Measurements from ENCODE around the gene LEPR.

The LEPR gene

GRCh38 chr1:65417729-65418128 is 2.7 kb upstream of the LEPR start:
- no peak for DNase-seq (ENCODE audit: low spot score)
- in situ Hi-C loops (cut with MboI; ENCODE audit: low sequenced_read_pairs, unreplicated experiment), result loop anchor here (25.0 kb wide), 1 partner anchor 820 kb away; no protein-coding TSS in a partner anchor
- no peak for TF ChIP-seq CTCF (IDR thresholded peaks at IDR 0.05; ENCODE audit: borderline replicate concordance, control extremely low read depth, extremely low read depth, insufficient read depth, missing control alignments)

- DNase-seq (ENCODE audit: low spot score), result no peak
- in situ Hi-C loops (cut with MboI; ENCODE audit: low sequenced_read_pairs, unreplicated experiment), result loop anchor here (25.0 kb wide), 1 partner anchor 819 kb away; no protein-coding TSS in a partner anchor
- TF ChIP-seq CTCF (IDR thresholded peaks at IDR 0.05; ENCODE audit: borderline replicate concordance, control extremely low read depth, extremely low read depth, insufficient read depth, missing control alignments), result no peak
Observed at GRCh38 chr1:65418522-65419185, 1.8 kb upstream of the LEPR start.

GRCh38 chr1:65419681-65420589 is 533 bp upstream of the LEPR start:
- no peak for TF ChIP-seq CTCF (IDR thresholded peaks at IDR 0.05; ENCODE audit: borderline replicate concordance, control extremely low read depth, extremely low read depth, insufficient read depth, missing control alignments)
- peak; percentile 99 for DNase-seq (ENCODE audit: low spot score)
- in situ Hi-C loops (cut with MboI; ENCODE audit: low sequenced_read_pairs, unreplicated experiment), result loop anchor here (25.0 kb wide), 1 partner anchor 817 kb away; no protein-coding TSS in a partner anchor

- no peak for TF ChIP-seq CTCF (IDR thresholded peaks at IDR 0.05; ENCODE audit: borderline replicate concordance, control extremely low read depth, extremely low read depth, insufficient read depth, missing control alignments)
- in situ Hi-C loops (cut with MboI; ENCODE audit: low sequenced_read_pairs, unreplicated experiment), result loop anchor here (25.0 kb wide), 1 partner anchor 816 kb away; no protein-coding TSS in a partner anchor
- DNase-seq (ENCODE audit: low spot score), result no peak
Observed at GRCh38 chr1:65421351-65422025, 1.0 kb downstream of the LEPR start.

- in situ Hi-C loops (cut with MboI; ENCODE audit: low sequenced_read_pairs, unreplicated experiment), result loop anchor here (25.0 kb wide), 1 partner anchor 815 kb away; no protein-coding TSS in a partner anchor
- no peak for TF ChIP-seq CTCF (IDR thresholded peaks at IDR 0.05; ENCODE audit: borderline replicate concordance, control extremely low read depth, extremely low read depth, insufficient read depth, missing control alignments)
- DNase-seq (ENCODE audit: low spot score), result no peak
Observed at GRCh38 chr1:65422241-65423203, 2.1 kb downstream of the LEPR start.

Measured in GM13976 (cell line).